ENCODE measurements around the gene IMMT.
"Not testable (repeated sequence)": the region's sequence is repeated elsewhere in the genome, so short reads cannot be mapped to it uniquely, and the experiment has no call there.

IMMT gene

DNA sequence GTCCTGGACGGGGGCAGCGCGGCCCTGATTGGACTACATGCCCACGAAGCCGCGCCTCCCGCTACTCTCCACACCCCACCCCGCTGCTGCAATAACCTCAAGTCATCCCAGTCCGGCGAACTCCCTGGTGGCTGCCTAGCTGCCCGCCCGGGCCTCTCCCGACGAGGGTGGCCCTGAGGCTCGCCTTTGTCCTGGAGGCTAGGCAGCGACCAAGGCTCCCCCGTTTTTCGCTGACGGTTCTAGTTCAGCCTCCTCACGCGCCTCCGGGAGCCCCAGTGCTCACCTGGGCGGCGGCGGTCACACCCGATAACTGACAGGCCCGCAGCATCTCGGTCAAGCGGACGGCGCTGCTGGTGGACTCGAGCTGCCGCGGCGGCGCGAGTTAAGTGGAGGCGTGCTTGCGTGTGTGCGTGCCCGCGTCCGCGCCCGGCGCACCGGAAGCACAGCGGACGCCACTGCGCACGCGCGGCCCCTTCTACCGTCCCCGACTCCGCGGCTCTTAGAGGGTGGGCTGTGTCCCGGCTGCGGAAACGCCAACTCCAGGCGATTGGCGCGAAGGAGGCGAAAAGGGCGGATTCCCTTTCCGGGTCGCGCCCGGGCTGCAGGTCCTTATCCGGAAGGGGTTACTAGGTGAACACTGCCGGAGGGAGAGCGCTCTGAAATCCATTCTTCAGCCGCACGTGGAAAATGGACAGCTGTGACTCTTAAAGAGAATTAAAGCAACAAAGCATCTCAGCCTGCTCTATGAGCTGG is at the start of gene IMMT:
Gene IMMT, minus strand, starts transcription at position 408 of the 753 bp plus-strand sequence. Its CDS starts 80 bp downstream, at position 328.
- peak; percentile 84 for DNase-seq

DNA sequence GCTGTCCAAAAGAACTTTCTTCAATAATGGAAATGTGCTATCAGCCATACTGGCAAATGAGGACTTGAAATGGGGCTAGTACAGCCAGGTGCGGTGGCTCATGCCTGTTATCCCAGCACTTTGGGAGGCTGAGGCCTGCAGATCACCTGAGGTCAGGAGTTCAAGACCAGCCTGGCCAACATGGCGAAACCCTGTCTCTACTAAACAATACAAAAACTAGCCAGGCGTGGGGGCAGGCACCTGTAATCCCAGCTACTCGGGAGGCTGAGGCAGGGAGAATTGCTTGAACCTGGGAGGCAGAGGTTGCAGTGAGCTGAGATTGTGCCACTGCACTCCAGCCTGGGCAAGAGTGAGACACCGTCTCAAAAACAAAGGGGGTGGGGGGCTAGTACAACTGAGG is 49.5 kb upstream of the IMMT start:
- DNase-seq: not testable (repeated sequence)

DNA sequence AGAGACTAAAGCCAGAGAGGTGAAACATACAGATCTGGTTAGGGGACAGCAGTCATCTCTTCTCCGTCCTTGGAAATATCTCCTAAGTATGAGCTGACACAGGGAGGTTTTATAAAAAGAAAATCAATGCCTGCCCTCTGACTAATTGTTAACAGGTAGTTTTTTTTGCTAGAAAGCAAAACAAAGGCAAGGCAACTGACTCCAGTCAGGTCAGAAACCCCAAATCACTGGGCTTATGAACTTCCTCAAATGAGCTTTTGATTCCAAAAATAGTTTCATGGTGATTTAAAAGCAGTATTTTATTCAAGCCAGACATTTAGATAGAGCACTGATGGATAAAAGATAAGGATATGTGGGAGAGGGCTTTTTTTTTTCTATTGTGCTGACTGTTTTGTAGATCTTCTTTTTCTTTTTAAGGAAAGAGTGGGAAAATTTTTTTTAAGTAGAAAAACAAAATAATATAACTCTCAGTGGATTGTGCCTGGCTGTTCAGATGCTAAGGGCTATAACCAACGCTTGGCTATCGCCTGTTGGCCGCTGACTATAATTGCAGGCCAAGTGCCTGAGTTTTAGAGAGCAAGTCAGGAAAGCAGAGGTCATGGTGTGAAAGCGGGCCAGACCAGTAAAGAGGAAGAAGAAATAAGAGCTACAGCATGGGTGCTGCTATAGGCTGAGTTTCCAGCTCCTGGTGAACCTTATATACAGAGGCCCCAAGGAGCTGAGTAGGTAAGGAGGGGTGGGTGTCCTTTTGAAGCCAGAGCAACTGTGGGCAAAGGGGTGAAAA is 48.9 kb upstream of the IMMT start:
- DNase-seq: no peak

DNA sequence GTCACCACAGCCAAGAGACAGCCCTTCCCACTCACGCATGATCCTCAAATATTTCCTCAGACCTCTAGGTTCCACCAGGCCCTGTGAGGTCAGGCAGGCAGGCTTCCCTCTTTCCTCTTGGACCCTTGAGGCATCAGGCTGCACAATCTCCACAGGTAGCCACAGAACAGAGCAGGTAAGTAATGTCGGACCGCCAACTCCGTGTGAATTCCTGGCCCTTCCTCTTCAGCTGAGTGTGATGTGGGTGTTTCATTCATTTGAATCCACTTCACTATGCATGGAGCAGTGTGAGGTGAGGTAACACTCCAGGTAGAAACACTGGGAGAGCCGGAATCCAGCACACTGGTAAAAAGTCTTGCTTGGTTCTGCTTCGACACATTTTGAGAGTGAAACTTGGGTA is 48.0 kb upstream of the IMMT start:
- no peak for DNase-seq

DNA sequence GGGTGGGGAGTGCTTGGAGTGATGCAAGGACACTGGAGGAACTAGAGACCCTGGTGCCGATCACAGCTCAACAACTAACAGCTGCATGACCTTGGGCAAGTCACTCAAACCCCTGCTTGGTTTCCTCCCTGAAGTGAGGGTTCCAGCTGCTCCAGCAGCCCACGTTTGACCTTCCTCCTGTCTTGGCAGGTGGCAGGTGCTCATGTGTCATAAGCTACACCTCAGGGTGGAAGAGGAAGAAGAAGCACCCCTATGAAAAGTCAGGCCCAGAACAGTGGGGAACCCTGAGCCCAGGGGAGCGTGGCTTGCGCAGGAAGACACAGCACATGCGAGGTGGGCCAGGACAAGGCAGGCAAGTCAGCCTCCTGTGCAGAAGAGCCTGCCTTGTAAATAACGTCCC is 46.3 kb upstream of the IMMT start:
- no peak for DNase-seq

DNA sequence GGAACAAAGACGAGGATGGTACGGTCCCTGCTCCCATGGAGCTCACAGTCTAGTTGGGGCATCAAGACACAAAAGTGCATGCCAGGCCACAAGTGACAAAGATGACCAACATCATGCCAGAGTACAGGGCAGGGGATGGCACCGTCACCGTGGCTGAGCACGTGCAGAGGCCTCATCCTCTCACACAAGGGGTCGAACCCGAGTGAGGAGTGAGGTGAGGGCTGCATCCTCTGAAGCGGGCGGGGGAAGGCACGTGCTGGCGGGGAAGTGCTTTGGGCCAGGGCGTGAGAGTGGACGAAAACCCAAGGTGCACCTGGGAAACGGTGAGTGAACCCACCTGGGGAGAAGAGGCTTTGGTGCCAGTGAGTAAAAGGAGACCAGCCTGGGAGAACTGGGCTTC is 45.0 kb upstream of the IMMT start:
- DNase-seq: no peak

DNA sequence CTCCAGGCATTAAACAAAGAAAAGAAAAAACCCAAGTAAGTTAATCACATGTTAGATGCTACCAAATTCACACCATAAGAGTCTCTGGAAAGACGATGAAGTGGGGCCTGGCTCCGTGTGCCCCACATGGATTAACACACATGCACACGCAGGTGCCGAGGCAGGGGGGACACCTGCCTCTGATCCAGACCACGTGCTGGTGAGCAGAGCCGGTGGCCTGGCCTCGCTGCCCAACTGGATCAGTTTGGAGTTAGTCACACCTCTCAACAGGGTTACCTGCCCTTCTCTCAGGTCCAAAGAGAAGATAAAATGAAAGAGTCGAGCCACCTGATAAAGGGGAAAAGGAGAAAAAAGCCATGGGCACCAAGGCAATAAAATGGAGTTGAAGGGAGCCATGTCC is 44.5 kb upstream of the IMMT start:
- no peak for DNase-seq

DNA sequence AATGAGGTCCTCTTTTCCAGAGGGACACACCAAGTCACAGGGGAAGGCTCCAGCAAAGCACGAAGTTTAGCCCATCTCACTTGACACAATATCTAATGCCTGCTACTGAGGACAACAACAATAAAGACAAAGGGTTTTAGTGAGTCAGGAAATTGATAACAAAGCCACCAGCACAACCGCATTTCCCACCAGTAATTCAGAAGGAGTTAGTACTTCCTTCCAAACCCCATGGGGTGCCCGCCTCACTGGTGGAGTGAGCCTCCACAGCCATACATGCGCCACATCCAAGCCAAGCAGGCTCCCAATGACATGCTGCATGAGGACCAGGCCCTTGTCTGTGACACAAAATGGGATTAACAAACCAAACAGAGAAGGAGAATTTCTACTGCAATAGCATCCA is 44.1 kb upstream of the IMMT start:
- no peak for DNase-seq

DNA sequence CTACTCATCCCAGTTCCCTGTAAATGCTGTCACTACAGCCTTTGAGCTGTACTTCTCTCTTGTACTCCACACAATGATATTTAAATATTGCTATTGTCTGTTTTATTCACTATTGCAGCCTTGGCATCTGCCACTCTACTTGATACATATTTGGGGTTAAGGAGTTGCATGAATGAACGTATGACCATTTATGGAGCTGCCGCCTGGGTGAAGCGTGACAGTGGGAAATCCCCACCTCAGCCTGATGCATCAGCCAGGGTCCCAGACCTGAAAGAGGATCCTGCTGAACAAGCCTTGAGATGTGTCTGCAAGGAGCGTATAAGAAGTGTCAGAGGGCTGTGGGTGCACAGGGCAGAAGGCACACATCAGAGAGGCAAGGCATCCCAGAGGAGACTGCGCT is 43.1 kb upstream of the IMMT start:
- no peak for DNase-seq

DNA sequence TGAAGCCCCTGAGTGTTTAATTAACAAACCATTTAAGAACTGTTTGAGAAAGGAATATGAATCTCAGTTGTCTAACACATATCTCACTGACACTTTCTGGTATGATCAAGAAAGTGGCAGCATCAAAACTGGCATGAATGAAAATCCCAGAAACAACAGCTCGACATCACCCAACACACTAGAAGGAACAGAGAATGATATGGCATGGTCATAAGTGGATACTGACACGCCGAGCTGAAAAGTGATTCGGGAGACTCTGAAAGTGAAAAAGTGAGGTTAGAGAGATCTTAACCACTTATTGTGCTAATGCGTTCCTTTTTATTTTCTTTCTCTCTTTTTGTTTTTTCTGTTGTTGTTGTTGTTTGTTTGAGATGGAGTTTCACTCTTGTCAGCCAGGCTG is 41.9 kb upstream of the IMMT start:
- DNase-seq: no peak

DNA sequence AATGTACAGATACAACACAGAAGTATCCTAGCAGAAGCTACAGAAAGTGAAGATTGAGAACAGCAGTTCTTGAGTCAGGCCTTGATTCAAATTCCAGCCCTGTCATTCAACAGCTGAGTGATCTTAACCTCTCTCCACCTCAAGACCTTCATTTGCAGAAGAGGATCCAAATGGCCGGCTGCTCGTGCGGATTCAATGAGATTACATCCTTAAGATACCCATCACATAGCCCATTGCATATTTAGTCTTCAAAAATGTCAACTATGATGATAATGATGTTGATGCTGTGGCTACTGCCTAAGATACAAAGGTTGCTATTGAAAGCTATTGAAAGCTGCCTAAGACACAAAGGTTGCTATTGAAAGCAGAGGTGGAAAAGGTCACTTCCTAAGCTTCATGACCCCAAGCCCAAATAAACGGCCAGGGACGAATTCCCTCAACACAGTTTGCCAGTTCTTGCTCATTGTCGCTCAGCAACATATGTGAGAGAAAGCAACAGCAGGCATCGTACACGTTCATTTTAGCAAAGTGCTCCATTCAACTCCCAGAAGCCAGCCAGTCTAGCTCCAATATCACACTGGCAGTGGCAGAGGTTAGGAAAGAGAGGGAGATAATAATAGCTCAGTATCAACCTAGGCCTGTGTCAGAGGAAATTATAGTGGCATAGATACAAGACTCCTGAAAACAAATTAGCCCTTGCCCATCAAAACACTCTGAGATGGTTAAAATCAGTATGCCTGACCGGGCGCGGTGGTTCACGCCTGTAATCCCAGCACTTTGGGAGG is 40.1 kb upstream of the IMMT start:
- DNase-seq: no peak

DNA sequence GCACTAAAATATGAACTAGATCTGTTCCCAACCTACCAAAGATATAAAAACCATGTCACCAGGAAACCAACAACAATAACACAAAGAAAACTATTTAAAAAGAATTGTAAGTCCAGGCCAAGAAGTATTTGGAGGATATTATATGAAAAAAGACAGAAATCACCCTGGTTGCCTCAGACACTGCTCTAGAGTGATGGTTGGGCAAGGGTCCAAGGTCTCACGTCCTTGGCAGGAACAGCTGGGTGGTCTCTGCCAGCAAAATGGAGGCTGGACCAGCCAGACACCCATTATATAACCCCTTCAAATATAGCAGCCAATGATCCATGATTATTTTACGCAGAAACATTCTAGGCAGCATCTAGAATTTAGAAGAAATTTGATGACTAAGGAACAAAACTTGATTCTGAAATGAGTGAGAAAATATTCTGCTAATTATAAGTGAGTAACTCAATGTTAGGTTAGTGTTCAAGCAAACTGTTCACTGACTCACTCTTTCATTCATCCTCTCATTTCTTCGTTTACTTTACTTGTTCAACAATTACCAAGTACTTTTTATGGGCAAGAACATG is 39.4 kb upstream of the IMMT start:
- no peak for DNase-seq

DNA sequence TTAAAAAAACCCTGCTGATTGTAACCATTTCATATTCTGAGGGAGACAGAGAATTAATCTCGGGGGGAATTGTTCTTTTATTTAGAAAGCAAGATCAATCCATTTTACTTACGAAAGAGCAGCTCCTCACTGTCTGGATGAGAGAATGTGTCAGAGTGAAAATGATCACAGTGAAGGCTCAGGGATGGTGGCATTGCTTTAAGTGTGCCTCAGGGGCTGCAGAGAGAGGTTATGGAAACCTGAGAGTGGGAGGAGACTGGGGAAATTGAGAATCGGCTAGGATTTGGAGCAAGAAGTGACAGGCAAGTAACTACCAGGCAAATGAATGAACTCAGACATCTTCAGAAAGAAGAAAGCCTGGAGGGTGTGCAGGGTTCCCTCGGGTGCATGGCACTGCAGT is 38.2 kb upstream of the IMMT start:
- no peak for DNase-seq

DNA sequence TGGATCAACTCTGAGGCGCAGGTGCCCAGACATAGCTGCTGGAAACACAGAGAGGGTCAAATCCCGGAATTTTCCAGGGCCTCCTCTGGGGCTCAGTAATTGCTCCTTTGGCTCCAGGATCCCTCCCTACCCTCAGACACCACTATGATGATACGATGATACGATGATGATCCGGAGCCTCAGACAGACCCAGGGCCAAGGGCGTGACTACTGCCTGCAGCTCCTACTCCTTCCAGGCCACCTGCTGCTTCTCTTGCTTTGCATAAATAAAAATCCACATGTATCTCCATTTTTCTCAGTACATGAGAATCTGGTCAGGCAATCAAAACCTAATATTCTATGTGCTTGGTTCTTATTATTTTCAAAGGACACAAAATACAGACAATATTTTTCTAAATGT is 37.6 kb upstream of the IMMT start:
- no peak for DNase-seq

DNA sequence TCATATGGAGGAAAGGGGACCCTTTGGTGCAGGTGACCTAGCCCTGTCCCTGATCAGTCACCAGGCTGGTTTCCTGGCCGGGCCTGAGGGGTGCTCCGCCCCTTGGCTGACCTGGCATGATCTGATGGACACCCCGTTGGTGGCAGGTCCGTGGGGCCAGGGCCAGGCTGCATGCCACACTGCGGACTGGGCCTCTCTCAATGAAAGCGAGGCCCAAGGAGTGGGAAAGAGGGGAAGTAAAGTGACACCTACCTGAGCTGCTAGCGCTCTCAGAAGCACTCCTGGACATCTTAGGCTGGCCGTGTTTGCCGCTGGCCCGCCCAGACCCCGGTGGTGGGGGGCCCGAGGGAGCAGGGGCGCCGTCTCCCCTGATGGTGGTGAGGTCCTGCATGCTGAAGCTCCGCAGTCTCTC is 37.1 kb upstream of the IMMT start:
- no peak for DNase-seq

DNA sequence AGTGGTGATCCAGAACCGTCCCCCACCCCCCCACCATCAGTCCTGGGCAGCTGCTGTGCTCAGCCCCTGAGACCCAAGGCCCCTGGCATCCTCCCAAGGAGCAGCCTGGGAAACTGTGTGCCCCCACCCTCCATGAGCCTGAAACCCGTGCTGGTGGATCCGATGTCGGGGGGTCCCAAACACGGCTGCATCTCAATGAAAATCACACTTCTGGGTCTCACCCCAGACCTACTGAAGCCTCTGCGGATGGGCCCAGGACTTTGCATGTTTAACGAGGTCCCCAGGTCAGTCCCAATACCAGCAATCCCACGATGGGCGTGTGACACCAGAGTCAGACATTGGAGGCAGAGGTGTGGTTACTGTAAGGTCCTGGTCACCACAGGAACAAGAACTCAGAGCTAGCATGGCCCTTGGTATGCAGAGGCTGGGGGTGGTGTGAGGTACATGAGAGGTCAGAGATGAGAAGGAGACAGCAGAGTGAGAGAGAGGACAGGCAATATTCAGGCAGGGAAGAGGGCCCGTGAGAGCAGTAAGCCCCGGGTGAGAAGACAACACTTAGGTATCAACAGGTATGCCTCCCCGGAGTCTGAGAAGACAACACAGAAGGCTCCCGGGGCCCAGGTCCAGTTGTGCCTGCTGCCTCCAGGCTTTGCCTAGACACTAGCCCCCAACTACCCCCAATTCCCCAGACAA is 36.6 kb upstream of the IMMT start:
- no peak for DNase-seq

DNA sequence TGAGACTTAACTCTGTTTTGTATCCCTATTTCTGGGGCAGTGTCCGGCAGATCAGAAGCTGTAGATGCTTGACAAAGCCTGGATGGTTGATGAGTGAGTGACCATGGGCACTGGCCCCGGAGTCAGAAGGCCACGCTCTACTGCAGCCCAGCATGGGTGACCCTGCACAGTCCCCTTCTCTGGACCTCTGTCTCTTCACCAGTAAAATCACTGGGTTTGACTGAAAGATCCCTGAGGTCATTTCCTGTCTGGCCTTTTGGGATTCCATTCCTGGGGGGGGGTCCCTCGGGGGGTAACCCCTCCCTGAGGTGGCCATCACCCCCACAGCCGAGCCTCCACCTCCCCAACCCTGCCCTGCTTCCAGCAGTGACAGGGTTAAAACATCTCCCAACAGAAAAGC is 35.7 kb upstream of the IMMT start:
- no peak for DNase-seq

DNA sequence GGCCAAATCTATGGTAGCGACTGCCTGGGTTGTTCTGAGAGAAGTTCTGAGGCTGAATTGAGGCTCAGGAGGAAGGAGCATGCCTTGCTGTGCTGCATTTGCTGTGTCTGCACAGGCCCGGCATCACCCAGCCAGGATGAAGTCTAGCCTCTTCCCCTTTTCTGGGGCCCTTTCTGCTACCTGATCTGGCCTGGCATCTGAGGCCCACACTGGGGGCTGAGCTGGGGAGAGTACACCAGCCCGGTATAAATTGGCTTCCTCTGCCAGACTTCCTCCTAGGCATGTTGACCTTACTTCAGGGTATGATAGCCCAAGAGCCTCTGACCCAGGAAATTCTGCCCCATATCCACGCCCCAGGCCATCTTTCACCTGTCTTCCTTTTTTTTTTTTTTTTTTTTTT is 34.0 kb upstream of the IMMT start:
- DNase-seq: no peak

DNA sequence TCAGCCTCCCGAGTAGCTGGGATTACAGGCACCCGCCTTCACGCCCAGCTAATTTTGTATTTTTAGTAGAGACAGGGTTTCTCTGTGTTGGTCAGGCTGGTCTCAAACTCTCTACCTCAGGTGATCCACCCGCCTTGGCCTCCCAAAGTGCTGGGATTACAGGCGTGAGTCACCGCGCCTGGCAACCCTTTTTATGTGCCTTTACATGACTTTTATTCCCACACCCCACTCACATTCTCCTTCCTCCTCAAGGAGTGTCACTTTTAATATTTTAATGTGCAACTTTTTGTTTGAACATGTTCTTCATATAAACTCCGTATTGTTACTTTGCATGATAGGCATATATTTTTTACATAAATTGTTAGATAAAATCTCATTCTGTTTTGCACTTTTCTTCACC is 33.3 kb upstream of the IMMT start:
- DNase-seq: not testable (repeated sequence)

DNA sequence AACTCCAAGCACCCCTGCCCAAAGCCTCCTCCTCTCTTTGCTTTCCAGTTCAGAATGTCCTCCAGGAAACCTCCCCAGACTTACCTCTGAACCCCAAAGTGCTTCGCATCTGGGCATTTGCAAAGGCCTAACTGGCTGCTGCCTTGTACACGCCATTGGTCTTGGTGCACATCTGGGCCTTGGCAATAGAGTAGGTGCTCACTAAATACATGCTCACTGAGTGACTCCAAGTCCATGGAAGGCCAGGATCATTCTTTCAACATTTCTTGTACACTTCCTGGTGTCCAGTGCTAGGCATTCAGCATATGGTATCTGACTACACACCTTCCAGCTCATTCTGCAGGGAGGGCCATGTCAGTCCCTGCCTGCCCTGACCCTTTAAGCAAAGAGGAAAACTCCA is 32.4 kb upstream of the IMMT start:
- DNase-seq: no peak

DNA sequence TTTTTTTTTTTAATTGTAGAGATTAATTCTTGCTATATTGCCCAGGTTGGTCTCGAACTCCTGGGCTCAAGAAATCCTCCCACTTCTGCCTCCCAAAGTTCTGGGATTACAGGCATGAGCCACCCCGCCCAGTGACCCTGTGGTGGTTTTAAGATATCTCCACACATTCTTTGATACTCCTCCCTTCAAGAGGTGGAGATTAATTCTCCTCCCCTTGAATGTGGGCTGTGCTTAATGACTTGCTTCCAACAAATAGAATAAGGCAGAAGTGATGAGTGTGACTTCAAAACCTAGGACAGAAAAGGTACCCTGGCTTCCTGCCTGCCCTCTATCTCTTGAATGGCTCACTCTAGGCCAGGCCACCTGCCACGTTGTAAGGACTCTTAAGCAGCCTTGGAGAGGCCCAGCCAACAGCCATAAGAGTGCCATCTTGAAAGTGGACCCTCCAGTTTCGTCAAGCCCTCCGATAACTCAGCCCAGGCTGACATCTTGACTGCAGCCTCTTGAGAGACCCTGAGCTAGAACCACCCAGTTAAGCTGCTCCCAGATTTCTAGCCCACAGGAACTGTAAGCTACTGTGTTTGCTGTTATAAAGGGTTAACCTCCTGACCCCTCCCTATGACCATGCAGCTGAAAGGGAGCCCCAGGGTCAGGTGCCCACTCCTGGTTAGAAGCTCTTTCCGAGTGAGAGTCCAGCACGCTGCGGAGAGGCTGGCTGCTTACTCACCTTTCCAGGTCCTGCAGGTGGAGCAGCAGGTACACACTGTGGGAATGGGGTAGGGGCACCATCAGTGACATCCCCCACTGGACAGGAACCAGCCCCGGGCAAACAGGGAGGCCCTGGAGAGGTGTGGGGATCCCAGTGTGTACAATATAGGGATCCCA is 31.6 kb upstream of the IMMT start:
- DNase-seq: no peak

DNA sequence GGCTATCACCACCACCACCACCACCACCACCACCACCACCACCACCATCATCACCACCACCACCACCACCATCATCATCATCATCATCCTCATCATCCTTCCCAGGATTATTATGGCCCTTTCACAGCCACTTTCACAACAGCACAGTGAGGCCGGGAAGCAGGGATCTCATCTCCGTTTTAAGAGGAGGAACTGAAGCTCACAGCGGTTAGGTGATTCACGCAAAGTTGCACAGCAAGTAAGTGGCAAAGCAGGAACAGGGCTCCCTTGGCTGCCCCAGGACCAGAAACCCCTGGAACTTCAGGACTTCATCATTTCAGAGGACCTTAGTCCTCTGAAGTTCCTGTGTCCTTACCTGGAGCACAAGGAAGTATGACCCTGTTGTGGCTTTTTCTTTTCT is 30.8 kb upstream of the IMMT start:
- DNase-seq: no peak

Data from NCI-H2081 treated with DMSO at 0.1 percent for 48 hours (cell line).